Omental fat pad (tissue), 4 donors: ENCODE data around the gene TRIM5. TPM values are rescaled to one million over a fixed set of nuclear protein-coding genes. Genes with fewer than 3 reads are reported as not detected.
"Not testable (repeated sequence)": the region's sequence is repeated elsewhere in the genome, so short reads cannot be mapped to it uniquely, and the experiment has no call there.

Source experiments
- ATAC-seq: fragments of 150-250 bp; one replicate; pipeline ENCODE4 v1.9.1; 2016; ENCODE audit warnings: mild to moderate bottlenecking, moderate library complexity; ENCODE audit not compliant: low FRiP score
- DNase-seq: peaks from one replicate; pipeline ENCODE4 v3.0.0-alpha.2; 2019; ENCODE audit warnings: low spot score
- total RNA-seq, 4 donors: library from RNA; depleted of rRNA; stranded (reverse); fragments of >200 nt; gene quantifications; one replicate each; pipeline ENCODE4 v1.1.0, GENCODE V29; 2016
- TF ChIP-seq, protein P1 (sequence below), 3 donors: fragments of 450-650 bp; IDR thresholded peaks; one replicate each; pipeline ENCODE4 v1.5.1; 2016 to 2017; ENCODE audit warnings: antibody characterized with exemption in 3 of 3, mild to moderate bottlenecking in 3 of 3, moderate library complexity in 2 of 3

TRIM5 gene
- total RNA-seq, 4 donors from 2014 or later: 18.0 to 24.4 (median 21.1) TPM

DNA sequence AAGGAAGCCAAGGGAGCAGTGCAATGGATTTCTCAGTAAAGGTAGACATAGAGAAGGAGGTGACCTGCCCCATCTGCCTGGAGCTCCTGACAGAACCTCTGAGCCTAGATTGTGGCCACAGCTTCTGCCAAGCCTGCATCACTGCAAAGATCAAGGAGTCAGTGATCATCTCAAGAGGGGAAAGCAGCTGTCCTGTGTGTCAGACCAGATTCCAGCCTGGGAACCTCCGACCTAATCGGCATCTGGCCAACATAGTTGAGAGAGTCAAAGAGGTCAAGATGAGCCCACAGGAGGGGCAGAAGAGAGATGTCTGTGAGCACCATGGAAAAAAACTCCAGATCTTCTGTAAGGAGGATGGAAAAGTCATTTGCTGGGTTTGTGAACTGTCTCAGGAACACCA, 11.3 kb upstream of the TRIM5 start:
- TF ChIP-seq, protein P1, sequence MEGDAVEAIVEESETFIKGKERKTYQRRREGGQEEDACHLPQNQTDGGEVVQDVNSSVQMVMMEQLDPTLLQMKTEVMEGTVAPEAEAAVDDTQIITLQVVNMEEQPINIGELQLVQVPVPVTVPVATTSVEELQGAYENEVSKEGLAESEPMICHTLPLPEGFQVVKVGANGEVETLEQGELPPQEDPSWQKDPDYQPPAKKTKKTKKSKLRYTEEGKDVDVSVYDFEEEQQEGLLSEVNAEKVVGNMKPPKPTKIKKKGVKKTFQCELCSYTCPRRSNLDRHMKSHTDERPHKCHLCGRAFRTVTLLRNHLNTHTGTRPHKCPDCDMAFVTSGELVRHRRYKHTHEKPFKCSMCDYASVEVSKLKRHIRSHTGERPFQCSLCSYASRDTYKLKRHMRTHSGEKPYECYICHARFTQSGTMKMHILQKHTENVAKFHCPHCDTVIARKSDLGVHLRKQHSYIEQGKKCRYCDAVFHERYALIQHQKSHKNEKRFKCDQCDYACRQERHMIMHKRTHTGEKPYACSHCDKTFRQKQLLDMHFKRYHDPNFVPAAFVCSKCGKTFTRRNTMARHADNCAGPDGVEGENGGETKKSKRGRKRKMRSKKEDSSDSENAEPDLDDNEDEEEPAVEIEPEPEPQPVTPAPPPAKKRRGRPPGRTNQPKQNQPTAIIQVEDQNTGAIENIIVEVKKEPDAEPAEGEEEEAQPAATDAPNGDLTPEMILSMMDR (IDR thresholded peaks at IDR 0.05): no peak
- DNase-seq (no peak), ATAC-seq (no peak)

DNA sequence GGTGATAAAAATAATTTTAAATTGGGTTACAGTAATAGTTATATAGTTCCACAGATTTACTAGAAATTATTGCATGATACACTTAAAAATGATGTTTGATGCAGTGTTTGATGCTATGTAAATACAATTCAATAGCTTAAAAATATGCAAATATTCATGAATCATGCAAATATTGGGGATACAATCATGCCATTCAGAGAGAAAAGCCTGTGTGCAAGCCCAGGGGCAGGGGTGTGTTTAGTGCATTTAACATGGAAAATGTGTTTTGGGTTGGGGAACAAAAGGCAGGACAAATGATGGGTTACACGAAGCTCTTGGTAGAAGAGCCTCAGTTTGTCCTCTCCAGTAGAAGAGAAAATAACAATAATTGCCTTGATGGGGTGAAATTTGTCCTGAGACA, 10.7 kb upstream of the TRIM5 start:
- no peak for DNase-seq
- no peak for ATAC-seq
- TF ChIP-seq, protein P1 (IDR thresholded peaks at IDR 0.05): no peak

DNA sequence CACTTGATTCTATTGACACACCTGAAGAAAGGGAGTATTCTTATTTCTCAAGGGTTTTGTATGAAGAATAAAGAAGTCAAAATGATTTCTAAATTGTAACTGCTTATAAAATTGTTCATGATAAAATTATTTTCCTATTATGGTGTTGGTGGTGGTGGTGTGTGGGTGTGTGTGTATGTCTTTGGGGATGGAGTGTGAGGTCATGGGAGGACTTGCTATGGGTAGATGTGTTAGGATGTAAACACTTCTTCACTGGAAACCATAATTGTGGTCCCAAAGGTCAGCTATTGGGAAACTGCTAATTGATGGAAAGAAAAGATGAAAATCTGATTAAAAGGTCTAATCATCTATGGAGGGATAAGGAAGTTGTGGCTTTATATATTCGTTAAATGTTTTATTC, 9.8 kb upstream of the TRIM5 start:
- TF ChIP-seq, protein P1 (IDR thresholded peaks at IDR 0.05): no peak
- DNase-seq (no peak), ATAC-seq (no peak)

DNA sequence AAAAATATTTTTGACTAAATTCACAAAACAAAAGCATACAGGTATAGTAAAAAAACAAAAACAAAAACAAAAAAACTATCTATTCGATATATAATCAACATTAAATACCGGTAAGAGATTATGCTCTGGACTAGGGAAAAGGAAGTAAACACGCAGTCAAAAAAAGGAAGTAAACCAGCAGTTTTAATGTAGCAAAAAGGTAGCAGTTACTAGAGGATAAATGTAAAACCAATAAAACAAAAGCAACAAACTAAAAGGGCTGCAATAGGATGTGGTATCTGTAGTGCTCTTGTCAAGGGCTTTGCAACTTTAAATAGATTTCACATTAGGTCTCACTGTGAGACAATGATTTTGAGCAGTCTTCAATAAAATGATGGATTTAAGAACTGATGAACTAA, 7.1 kb upstream of the TRIM5 start:
- TF ChIP-seq, protein P1 (IDR thresholded peaks at IDR 0.05): no peak
- ATAC-seq: no peak
- no peak for DNase-seq

DNA sequence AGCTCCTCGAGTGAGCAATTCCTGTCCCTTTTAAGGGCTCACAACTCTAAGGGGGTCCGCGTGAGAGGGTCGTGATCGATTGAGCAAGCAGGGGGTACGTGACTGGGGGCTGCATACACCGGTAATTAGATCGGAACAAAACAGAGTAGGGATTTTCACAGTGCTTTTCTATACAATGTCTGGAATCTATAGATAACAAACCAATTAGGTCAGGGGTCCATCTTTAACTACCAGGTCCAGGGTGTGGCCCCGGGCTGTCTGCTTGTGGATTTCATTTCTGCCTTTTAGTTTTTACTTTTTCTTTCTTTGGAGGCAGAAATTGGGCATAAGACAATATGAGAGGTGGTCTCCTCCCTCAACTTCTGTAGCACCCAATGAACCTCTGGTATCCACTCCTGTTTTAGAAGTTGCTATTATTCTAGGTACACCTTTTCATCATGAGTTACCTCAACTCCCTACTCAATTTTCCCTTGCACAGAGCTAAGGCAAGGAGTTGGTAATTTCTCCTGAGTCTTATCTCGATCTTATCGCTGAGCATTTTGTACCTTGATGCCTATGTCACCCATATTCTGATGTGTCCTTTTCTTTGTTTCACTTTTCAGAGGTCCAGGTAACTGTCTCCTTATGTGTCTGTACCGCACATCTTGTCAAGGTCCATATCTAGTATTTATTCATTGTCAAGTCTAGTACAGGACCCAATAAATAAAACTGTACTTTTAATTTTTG, 6.5 kb upstream of the TRIM5 start:
- ATAC-seq, DNase-seq: not testable (repeated sequence)

DNA sequence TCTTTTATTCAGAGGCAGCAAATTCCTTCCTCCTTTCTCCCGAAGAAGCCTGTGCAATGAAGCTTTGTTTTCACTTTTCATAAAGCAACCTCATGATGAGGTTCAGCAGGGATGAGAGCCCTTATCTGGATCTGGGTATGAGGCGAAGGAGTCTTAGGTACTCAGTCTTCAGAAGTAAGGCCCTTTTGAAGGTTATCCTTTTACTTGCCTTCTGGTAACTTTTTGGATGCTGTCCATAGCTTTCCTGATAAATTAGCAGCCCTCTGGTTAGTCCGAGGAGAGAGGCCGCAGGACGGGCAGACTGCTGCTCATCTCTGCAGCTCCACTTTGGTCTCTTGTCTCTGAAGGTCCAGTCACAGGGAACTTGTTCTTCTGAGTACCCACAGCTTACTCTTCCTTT, 5.9 kb upstream of the TRIM5 start:
- DNase-seq (no peak), ATAC-seq (peak; percentile 39)
- TF ChIP-seq, protein P1 (IDR thresholded peaks at IDR 0.05): no peak

DNA sequence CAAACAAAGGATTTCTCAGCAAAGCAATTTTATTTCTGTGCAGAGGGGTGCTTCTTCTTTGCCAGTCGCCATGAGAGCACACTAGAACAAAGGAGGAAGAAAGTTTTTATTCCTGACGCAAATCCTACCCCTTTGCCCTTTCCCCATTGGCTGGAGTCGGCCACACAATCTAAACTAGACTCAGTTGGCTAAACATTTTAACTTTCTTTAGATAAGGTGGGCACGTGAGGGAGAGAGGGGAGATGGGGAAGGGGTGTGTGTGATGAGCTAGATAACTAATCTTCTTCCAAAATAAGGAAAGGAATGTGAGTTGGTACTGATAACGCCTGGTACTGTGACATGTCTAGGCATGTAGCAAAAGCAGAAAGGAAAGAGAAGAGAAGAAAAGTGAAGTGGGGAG, 5.3 kb upstream of the TRIM5 start:
- ATAC-seq (no peak), DNase-seq (no peak)
- TF ChIP-seq, protein P1 (IDR thresholded peaks at IDR 0.05): no peak
